Measurements from ENCODE around the gene TRIM7.
A peak's percentile ranks its signal among the peaks of the same experiment; 100 is the strongest.

The TRIM7 gene

DNA sequence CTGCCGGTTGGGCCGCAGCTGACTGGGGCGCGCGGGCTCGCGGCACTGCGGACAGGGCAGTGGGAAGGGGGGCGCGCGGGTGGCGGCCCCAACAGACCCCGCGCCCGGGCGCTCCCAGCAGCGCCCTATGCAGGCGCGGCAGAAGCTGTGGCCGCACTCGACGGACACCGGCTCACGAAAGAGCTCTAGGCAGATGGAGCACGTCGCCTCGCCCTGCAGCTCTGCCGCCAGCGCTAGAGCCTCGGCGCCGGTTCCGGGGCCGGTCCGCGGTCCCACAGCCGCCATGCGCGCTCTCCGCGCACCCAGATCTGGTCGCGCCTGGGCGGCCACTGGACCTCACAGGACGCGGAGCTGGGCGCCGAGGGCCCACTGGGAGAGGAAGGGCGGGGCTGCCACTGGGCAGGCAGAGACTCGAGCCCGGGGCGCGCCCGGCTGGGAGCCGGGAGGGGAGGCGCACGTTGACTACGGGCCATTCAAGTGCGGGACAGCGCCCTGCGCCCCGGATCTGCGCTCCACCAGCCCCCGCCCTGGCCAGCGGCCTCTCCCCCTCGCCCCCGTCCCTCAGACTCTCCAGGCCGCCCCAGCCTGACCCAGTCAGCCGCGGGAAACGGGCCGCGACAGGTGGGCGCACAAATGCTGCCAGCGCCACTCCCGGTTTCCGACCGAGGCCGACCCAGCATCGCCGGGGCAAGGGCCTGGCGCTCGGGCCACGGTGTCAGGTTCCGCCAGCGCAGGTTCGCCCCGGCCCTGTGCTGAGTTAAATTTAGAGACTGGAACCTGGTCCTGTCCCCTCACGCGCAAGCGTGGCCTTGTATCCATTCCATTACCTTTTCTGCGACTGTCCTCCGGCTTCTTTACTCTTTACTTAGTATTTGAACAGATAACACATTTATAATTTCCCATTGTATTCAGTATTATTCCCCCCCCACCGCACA, at the start of gene TRIM7:
TSS of gene TRIM7 (minus strand) at position 371 of the 935 bp plus-strand sequence. CDS start at position 285, 86 bp downstream.
- DNase-seq: peak; percentile 47

DNA sequence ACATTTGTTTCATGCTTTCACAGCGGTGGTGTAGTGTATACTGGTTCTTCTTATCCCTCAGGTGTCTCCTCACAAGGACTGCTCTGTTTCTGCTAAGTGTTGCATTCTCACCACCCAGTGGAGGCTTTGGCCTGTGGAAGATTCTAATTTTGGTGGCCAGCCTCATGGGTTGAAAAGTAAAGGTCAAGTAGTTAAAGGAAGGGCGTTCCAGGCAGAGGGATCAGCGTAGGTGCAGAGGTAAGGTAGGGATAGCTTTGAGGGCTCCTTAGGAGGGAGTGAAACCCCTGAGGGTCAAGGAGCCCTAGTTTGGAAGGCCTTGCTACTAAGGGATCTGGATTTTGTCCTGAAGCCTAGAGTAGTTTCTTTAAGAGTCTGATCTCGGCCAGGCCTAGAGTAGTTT, 43.3 kb upstream of the TRIM7 start:
- no peak for DNase-seq

DNA sequence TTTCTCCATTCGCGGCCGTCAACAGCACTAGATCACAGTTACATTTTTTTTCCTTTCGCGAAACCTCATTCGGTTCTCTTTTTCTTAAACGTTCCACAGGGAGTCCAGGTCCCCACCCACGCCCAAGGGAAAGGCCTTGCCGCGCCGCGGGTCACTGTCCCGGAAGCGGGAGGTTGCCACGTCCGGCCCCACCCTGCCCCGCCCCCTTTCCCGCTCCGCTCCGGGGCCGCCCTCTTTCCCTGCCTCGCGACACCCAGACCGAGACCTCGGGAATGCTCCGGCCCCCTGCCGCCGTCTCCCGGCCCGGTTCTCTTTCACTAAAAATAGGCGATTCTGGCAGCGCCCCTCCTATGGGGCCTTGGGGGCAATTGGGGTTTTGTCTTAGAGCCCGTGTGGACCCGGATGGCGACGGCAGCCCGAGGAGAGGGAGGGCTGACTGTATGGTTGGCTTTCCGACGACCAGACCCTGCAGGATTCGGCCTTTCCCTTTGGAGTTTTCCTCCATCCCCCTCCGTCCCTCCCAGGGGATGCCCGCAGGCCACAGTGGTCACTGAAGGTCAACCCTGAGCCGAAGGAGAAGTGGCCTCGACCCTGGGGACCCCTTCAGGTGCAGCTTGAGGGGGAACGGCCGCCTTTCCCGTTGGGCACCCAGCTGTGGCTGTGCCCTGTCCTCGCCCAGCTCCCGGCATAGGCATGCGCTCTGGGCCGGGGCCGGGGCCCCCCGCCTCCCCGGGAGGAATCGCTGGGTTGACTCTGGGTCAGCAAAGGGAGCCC, 41.5 kb upstream of the TRIM7 start:
- DNase-seq: peak; percentile 88

DNA sequence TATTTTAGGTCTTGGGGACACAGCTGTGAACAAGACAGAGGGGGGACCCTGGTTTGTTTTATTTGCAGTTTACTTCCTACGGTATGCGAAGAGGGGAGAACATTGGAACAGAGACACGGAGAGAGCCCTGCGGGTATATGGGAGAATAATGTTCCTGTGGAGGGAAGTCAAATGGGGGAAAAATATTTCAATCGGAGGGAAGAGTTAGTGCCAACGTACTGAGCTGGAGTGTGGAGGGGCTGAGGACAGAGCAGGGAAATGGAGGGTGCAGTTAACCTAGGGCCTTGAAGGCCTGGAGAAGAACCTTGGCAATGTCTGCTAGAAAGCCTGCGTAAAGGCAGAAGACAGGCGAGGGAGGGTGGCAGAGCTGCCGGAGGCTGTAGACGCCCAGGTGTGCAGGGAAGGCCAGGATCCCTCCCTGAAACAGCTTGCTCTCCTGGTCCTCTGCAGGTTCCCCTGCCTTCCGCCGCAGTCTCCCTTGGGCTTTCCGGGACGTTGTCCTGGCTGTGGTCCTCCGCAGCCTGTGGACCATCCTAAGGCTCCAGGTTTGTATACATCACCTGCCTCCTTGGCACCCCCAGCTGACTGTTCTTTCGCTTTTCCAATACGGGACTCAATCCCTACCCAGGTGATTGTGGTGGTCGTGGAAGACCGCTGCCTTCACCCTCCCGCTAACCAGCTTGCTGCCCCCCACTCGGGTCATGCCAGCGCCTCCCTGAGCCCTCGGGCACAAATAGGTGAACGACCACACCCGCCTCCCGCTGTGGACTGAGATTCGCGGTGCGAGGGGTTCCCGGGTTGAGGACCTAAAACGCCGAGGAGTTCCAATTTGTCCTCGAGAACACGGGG, 40.7 kb upstream of the TRIM7 start:
- DNase-seq: no peak

DNA sequence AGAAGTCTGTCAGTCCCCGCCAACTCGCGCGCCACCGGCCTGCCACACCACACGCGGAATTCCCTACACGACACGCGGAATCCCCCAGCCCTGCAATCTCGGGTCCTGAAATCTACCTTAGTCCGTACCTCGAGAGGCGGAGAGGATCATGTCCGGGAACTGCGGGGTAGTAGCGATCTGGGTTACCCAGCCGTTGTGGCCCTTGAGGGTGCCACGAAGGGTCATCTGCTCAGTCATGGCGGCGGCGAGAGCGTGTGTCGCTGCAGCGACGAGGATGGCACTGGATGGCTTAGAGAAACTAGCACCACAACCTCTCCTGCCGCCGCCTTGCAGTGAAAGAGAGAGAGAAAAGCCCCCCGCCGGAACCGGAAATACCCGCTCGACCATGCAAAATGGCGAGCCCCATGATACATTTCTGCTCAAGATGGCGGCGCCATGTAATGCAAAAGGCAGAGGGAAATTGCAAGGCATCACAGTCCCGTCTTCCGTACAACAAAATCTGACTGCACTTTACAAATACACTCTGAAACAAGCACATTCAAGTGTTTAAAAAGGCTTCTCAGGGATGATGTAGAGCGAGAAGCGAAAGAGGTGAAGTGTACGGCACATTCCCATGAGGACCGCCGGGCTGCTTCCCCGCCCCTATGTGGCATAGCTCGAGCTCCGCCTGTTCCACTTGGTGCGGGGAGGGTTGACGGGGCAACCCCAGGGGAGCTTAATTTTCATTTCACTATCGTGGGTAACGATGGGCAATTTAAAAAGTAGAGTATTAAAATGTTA, 38.8 kb upstream of the TRIM7 start, which contains the start of gene RACK1:
TSS of gene RACK1 (minus strand) at position 343 of the 780 bp plus-strand sequence. CDS start at position 237, 106 bp downstream.
- DNase-seq: peak; percentile 93

DNA sequence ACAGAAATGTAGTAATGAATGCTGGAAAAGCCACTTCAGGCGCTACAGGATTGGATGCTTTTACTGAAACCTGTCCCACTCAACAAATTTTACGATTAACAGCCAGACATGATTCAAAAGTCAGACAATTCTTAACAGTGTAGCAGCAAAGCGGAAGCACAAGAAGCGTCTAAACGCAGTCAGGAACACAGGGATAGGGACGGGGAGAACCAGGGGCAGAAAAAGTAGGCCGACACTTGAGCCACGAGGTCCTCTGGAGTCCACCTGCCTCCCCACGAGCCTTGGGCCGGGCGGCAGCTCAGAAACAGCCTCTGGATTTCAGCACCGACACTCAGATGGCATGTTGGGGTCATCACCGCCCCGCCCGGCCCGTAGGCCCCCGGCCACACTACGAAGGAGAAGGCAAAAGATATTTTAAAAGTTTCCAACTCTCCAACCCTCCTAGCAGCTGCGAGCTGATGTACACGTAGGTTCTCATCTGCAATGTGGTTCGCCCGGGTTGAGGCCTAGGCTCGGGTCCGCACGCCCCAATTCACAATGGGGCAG, 38.1 kb upstream of the TRIM7 start:
- peak; percentile 32 for DNase-seq

DNA sequence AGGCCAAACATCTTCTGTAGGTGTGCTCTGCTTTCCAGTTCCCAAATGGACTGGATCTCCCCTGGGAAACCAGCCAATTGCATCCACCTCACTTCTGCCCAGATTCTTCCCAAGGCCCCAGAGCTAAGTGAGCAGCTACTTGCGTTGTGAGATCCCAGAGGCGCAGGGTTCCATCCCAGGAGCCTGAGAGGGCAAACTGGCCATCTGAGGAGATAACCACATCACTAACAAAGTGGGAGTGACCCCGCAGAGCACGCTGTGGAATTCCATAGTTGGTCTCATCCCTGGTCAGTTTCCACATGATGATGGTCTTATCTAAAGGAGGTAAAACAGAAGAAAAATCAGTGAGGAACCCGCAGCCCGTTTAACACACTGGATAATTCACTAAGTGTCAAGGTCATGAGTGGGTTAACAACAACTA, 37.0 kb upstream of the TRIM7 start:
- no peak for DNase-seq

DNA sequence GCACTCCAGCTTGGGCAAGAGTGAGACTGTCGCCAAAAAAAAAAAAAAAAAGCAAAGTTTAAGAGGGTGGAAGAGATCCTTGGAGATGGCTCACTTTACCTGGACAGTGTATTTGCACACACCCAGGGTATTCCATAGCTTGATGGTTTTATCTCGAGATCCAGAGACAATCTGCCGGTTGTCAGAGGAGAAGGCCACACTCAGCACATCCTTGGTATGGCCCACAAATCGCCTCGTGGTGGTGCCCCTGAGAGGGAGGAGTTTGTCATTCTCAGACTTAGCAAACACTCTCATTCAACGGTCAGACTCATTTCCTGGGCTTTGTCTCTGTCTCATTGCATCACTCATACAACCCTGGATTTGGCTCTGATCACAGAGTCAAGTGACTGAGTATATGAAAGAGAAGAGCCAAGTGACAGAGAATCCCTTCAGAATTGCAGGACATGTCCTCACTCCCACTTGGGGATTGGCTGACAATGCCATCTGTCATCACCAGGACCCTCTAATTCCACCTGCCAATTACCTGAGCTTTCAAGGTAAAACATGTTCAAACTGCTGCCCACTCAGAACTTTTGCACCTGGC, 36.5 kb upstream of the TRIM7 start:
- DNase-seq: peak; percentile 75

DNA sequence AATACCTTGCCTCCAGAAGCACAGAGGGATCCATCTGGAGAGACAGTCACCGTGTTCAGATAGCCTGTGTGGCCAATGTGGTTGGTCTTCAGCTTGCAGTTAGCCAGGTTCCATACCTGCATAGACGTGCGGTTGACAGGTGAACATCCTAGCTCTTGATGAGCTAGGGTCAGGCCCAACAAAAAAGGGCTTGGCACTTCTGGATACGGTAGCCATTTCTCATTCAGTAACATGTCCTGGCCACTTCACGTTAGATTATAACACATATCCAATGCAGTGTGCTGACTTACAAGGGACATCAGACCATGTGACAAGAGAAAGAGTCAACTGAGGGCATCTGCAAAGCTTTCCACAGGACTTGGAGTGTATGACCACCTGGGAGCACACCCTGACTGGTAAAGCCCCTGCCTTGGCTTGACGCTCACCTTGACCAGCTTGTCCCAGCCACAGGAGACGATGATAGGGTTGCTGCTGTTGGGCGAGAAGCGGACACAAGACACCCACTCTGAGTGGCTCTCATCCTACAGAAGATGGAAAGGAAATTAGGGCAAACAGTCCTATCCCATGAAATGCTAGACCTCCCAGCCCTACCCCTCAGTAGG, 34.2 kb upstream of the TRIM7 start:
- no peak for DNase-seq

DNA sequence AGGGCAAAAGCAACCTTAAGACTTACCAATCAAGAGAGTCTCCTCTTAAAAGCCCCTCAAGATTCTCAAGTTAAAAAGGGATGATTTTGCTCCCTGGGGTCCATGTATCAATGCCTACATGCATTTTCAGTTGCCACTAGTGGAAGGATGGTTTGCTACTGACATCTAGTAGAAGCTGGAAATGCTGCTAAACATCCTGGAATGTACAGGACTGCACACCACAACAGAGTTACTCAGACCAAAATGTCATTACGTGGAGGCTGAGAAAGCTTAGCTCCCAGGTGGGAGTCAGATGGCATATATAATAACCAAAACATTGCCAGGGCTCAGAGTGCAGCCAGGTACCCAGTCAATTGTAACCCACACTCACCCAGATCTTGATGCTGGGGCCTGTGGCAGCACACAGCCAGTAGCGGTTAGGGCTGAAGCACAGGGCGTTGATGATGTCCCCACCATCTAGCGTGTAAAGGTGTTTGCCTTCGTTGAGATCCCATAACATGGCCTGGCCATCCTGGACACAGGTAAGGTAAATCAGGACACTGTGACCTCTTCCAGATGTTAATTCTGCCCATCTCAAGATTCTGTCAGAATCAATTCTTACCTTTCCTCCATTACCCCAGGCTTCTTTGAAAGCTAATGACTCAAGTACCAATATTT, 32.9 kb upstream of the TRIM7 start:
- DNase-seq: no peak

DNA sequence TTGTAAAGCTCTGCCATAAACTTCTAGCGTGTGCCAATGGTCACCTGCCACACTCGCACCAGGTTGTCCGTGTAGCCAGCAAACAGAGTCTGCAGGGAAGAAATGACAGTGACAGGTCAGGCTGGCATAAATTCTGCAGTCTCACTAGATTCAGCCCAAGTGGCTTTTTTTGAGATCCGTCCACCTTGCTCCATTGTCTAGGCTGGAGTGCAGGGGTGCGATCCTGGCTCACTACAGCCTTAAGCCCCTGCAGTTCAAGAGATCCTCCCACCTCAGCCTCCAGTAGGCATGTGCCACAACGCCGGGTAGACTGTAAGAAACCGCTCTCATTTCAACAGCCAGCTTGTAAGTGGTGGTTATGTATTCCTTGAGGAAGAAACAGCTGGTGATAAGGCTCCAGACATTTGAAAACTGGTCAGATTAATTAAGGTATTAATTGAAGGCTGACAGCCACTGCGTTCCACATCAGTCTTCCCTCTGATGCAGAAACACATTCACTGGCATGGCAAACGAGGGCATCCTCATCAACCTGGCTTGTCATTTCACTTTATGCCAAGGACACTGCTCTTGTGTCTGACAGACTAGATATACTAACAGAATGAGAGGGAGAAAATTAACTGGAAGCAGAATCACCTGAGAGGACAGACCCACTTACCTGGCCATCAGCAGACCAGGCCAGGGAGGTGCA, 32.1 kb upstream of the TRIM7 start:
- DNase-seq: no peak

DNA sequence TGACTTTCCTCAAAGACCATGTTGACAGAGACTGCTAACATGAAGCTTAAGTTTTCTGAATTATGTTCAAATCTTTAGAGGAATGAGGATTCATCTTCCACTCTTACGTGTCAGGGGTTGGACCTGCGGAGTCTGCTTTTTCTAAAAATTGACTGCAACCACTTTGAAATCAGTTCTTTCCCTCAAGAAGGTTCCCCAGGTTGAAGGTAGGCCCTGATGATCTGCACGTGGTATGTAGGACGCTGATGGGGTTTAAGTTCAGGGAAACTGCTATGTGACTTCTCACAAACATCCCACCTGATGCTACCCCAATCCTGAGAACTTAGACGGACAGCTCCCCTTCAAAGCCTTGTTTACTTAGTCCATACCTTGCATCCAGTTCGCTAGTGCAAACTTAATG, 31.5 kb upstream of the TRIM7 start:
- DNase-seq: no peak

DNA sequence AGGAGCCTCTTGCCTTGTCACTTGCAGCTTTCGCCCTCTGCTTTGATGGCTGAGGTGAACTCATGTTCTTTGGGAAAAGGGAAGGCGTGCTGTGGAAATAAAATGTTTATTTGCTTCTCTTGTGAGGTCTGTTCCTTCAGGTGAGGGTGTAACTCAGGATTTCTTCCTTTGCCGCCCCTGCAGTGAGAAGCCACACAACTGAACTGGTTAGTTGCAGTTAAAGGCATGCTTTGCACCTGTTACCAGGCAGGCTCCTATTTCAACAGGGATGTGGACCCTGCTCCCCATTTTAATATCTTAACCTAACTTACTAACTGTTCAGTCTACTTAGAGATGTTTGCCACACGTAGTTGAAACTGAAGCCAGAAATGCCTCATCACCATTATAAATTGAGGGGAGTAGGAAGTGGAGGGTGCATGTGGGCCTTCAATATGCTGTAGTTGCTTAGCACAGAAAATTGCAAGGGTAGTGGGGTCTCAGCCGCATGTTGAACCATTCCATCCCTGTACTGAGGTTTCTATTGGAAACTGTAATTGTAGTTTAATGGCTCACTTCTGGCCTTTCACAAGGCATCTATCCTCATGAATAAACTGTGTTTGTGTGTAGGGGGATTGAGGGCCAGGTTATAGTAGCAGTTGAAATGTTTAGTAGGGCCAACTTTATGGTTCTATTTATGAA, 30.8 kb upstream of the TRIM7 start:
- DNase-seq: no peak

DNA sequence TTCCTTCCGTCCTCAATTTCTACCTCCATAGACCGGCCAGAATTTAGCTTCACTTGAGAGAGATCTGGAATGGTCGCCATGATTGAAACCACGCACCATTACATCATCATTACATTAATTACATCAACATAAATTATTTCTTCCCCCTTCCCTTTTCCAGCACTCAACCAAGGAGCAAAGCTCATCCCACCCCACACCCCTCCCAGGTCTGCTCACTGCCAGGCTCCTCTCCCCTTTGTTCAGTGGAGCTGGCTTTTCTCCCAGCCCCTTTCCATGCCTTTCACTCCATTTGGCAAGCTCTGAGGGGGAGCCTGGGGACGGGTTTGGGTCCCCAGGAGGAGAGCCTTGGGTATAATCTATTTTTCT, 30.3 kb upstream of the TRIM7 start:
- DNase-seq: no peak

DNA sequence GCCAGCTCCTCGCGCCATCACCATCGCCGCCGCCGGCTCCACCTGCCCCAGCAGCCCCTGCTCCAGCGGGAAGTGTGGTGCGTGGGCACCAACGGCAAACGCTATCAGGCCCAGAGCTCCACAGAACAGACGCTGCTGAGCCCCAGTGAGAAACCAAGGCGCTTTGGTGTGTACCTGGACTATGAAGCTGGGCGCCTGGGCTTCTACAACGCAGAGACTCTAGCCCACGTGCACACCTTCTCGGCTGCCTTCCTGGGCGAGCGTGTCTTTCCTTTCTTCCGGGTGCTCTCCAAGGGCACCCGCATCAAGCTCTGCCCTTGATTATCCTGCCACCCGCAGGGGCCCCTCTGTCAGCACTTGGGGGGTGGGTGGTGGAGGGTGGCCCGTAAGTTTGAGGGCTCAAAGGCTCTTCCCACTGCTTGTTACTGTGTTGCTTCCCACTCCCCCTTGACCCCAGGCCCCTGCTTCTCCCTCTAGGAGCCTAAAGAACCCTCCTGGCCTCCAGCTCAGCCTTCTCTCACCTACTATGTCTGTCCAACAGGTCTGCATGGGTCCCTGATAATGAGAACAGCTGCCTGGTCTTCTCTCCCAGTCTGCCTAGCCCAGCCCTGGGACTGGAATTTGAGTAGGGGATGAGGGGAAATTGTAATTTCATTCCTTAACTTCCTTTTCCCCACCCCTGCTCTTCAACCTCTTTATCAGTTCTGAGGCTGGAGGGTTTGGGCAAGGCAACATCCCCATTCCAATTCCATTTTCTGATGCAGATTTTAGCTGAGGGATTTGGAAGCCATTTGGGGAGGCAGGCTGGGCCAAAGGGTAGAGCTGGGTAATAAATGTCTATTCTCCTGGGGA, 29.7 kb upstream of the TRIM7 start:
- DNase-seq: no peak

DNA sequence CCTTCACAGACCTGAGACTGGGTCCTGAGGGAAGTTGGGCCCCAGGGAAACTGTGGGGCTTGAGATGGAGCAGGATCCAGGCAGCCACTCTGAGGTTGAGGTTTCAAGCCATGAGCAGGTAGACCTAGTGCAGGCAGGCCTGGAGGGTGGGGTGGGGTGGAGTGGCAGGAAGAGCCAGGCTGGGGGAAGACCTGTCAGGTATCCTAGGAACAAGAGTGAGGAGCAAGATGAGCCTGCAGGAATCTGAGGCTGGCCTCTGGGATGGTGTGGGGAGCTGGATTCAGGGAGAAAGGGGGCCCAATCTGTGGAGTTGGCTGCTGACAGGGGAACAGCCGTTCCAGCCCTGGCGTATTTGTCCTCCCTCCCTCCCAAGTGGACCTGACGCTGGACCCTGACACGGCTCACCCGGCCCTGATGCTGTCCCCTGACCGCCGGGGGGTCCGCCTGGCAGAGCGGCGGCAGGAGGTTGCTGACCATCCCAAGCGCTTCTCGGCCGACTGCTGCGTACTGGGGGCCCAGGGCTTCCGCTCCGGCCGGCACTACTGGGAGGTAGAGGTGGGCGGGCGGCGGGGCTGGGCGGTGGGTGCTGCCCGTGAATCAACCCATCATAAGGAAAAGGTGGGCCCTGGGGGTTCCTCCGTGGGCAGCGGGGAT, 28.9 kb upstream of the TRIM7 start:
- no peak for DNase-seq

DNA sequence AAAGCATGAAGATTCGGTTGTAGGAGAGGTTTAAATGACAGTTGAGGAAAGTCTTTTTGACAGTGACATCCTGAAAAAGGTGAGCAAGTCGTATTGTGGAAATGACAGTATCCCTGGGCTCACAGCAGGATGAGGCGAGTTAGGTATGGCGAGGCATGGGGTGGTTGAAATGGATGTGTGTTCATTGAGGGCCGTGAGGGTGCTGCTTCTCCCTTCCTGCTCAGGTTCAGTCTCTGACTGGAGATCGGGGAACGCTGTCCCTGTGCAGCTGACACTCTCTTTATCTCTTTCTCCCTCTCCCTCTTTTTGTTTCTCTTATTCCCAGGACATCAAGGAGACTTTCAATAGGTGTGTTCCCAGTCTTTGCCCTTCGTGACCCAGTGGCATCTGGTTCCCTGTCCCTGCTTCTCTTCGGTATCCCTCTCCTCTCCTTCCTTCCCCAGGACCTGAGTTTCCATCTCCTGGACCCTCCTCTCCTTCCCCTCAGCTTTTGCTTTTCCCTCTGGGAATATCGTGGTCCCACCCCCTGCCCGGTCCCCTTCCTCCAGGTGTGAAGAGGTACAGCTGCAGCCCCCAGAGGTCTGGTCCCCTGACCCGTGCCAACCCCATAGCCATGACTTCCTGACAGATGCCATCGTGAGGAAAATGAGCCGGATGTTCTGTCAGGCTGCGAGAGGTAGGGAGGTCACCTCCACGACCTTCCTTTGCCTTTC, 28.2 kb upstream of the TRIM7 start:
- no peak for DNase-seq
